HG03060 (cell line): Measurements from ENCODE around the gene REEP6.

Experiments
- ATAC-seq: cut with Tn5 transposase; IDR thresholded peaks from one replicate; pipeline ENCODE4 v1.9.1; 2021; ENCODE audit warnings: low read depth, moderate number of reproducible peaks; ENCODE audit not compliant: unreplicated experiment

The REEP6 gene

GRCh38 chr19:1491114-1491848, at the start of gene REEP6:
REEP6 (plus strand) TSS chr19:1491181; CDS start chr19:1491270, 89 bp downstream.
- ATAC-seq, result no peak

GRCh38 chr19:1441677-1442438, 49.1 kb upstream of the REEP6 start:
- no peak for ATAC-seq

GRCh38 chr19:1445185-1445931, 45.6 kb upstream of the REEP6 start:
- no peak for ATAC-seq

DNA sequence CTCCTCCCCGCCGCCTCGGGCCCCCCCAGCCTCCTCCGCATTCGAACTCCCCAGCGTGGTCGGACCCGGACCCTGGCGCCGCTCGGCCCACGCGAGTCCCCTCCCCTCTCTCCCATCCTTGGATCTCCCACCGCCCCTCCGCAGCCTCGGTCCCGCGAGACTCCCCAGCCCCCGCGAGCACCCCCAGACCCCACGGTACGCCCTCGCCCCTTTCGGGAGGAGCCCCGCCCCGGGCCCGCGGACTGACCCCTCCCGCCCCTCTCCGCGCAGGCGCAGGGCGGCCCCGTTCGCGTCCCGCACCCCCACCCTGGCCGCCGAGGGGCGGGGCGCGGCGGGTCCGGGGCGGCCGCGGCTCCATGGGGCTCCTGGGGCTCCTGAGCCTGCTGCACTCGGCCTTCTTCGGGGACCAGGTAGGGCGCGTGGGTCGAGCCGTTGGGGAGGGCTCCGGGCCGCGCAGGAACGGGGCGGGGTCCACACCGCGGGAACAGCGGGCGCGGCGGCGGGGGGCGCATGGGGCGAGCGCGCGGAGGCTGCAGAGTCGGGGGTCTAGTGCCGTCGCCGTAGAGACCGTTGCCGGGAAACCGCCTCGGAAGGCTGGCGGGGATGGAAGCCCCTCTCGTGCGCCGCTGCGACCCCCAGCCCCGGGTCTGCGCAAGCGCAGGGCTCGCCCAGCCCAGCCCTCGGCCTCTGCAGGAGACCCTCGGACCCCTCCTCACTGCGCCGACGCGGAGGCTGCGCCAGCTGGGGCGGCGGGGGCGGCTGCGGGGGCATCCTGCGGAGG, 44.9 kb upstream of the REEP6 start:
- ATAC-seq, result no peak

DNA sequence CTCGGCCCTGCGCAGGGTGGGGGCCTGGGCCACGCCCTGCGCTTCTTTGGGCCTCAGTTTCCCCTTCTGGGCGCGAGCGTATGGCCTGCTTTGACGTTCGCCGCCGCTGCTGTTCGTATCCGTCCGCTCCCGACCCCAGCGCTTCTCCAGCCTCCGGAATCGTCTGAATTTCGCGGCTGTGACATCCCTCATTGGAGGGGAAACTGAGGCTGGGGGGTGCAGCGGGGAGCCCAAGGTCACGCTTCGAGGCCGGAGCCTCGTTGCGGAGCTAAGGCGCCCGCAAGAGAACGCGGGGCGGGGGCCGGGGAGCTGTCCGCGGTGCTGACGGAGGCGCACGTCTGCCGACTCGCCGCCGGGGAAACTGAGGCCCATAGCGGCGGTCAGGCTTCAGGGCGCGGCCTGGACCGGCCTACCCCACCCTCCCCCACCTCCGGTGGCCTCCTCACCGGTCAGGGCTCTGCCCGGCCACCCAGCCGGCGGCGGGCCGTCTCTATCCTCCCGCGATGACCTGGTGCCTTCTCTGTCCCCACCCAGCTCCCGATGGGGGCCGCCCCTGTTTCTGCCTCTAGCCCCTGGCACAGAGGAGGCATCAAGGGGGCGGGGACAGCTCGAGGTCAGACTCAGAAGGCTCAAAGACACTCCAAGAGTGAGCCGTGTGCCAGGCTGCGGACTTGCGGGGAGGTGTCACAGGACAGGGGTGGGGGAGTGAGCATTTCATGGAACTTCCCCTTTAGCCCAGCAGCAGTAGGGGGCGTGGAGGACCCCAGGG, 44.1 kb upstream of the REEP6 start:
- no peak for ATAC-seq

DNA sequence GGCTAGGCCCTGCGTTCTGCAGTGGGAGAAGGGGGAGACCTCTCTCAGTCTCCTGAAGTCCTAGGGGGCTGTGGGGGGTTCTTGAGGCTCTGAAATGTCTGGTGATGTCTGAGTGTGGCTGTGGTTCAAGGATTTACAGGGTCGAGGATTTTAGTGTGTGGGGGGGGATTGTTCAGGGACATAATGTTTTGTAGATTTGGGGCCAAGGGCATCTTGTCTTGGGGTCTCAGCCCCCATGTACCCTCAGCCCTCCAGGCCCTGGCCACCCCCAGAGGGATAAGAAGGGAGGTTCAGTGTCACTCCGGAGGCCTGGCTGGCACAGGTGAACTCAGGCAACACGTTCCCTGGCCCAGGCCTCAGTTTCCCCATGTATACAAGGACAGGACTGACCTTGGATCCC, 43.5 kb upstream of the REEP6 start:
- ATAC-seq, result no peak

- no peak for ATAC-seq
Measured at GRCh38 chr19:1447944-1448343, 43.0 kb upstream of the REEP6 start.

DNA sequence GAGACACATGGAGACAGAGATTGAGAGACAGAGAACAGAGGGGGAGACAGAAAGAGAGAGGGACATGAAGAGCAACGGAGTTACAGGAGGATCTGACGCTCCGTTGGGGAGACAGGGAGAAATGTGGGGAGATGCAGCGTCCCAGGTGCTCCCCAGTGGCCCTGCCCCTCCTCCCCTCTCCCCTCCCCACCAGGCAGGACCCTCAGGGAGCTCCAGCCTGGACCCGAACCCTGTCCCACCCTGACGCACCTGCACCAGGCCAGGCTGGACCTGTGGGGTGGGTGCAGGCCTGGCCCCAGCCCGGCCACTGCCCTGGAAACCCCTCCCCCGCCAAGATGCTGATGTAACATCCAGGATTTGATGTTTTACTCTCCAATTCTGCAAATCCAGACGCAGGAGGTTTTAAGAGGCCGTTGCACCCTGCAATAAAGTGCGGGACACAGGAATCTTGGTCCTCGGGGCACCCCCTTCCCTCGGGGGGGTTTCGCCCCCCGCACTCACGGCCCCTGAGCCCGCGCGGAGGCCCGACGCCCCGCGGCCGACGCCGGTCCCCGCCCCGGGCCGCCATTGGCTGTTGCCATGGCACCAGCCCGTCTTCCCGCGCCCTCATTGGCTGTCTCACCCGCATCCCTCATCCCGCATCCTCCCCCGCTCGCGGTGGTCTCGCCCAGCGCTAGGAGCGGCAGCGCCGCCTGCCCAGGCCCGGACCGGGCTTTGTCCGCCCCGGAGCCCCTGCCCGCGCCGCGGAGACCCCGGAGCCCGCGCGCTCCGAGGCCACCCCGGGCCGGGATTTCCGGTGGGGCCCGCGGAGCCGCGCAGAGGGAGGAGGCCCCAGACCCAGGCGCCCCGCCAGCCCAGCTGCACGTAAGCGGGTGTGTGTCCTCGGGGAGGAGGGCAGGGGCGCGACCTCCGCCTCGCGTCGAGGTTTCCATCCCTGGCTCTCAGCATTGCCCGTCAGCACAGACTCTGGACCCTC, 41.2 kb upstream of the REEP6 start, which contains the start of gene APC2:
Gene APC2 (plus strand): TSS at position 655 of the 976 bp plus-strand sequence. CDS start 2,881 bp downstream, outside the sequence.
- no peak for ATAC-seq

DNA sequence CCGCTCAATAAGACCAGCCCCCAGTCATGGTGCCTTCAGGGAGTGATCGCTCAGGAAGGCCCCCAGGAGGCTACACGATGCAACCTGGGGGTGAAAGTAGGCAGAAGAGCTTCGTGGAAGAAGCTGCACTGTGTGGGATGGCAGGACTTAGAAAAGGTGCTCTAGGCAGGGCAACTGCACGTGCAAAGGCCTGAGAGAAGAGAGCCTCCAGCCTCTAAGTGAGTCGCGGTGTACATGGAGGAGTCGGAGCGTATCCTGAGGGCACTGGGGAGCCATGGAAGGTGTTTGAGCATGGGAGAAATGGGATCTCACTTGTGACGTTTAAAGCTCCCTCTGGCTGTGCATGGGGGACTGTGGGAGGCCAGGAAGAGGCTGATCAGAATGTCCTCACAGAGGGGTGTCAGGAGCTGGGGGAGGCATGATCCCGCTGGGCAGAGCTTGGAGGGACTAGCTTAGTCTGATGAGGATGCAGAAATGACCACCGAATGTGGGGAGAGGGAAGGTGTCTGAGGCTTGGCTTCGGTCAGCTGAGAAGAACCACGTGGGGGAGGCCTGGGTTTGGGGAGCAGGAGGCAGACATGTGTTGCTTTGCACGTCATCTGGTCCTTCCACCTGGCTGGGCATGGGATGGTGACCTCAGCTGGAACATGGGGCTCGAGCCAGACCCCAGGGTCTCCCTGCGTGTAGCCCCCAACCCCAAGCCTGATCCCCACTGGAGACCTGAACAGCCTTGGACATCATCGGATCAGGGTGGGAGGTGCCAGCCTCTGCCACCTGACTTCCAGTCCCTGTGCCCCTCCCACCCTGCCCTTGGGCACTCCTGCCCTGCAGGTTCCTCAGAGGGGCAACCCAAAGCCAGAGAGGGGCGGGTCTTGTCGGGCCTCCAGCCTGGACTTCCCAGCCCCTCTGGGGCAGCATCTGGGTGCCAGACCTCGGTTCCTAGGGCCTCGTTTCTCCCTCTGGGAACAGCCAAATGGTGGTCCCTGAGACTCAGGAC, 39.9 kb upstream of the REEP6 start:
- ATAC-seq, result no peak

GRCh38 chr19:1451916-1452801, 38.8 kb upstream of the REEP6 start:
- no peak for ATAC-seq

- no peak for ATAC-seq
Measured at GRCh38 chr19:1452802-1453524, 38.0 kb upstream of the REEP6 start.

DNA sequence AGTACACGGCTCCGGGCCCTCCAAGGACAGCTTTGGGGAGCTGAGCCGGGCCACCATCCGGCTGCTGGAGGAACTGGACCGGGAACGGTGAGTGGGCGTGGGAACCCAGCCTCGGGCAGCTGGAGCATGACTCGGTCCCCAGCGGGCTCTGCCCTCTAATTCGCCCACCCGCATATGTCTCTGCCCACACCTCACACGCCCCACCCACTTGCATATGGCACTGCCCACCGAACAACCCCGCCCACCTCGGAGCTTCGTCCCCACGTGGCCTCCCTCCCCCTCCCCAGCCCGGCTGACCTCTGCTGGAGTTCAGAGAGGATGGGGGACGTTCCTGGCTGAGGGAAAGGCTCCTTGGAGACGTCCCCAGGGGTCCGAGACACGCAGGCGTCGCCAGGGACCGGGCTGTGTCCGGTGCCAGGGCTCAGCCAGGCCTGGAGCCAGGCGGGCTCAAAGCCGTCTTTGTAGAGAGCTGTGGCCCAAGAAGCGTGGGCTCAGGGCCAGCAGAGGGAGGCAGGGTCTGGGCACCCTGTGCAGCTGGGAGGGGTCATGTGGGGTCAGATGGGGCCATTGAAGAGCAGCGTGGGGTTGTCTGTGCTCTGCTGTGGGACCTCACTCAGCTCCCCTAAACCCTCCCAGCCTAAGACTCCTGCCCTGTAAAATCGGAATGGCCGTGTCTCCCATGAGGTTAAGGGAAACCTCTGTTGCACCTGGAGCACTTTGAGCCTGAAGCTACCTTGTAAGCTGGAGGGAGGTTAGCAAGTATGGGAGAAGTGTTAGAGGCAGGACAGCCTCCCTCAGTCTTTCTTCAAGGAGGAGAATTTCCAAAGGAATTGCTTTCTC, 37.2 kb upstream of the REEP6 start:
- no peak for ATAC-seq

DNA sequence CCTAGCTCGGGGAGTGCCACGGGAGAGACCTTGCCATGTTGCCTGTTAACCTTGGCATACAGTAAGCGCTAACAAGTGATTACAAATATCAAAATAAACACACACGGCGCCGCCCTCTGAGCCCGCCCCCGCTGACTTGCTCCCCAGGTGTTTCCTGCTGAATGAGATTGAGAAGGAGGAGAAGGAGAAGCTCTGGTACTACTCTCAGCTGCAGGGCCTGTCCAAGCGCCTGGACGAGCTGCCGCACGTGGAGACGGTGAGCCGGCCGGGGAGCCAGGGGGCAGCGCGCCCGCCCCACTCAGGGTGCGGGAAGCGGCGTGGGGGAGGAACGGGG, 36.0 kb upstream of the REEP6 start:
- ATAC-seq, result no peak

DNA sequence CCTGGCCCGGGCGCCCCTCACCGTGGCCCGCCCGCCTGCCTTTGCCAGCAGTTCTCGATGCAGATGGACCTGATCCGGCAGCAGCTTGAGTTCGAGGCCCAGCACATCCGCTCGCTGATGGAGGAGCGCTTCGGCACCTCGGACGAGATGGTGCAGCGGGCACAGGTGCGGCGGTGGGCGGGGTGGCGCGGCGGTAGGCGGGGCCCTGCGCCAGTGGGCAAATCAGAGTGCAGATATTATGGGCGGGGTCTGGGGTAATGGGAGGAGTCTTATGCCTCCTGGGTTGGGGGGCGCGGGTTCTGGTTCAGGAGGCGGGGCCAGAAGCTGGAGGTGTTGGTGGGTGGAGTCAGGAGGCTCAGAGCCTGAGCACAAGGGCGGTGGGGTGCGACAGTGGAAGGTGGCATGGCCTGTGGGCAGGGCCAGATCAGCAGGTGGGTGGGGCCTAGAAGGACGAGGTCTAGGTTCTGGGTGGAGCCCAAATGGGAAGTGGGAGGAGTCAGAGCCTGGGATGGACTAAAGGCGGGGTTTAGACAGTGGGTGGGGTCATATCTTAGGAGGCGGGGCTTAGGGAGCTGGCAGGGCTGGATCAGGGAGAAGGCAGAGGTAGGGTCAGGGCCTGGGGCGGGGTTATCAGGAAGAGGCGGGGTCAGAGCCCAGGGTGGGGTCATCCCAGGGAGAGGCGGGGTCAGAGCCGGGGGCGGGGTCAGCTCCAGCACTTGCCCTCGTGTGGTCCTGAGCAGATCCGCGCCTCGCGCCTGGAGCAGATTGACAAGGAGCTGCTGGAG, 35.5 kb upstream of the REEP6 start:
- ATAC-seq, result no peak
